Heart left ventricle (tissue), 16 donors: Measurements from ENCODE around the gene CEP250. TPM values are rescaled to one million over a fixed set of nuclear protein-coding genes. Genes with fewer than 3 reads are reported as not detected.

ENCODE experiments used
- ATAC-seq, 4 donors: fragments of 200-7000 bp; cut with Tn5 transposase; one replicate each; pipeline ENCODE4 v1.9.1; 2020 to 2022; ENCODE audit warnings: moderate library complexity in 4 of 4, mild to moderate bottlenecking in 3 of 4, moderate number of reproducible peaks in 1 of 4
- DNase-seq, 5 donors: peaks; one replicate each; pipeline ENCODE4 v3.0.0-alpha.2; 2020
- H3K27ac ChIP-seq, 12 donors: fragments of 200-600 bp; sonication (generic) in 4 of 12; one replicate each; pipeline versions ENCODE4 v1.5.0 to v1.8.0; 2016 to 2022; ENCODE audit warnings: mild to moderate bottlenecking in 2 of 12
- H3K27me3 ChIP-seq, 9 donors: fragments of 200-600 bp; sonication (generic) in 2 of 9; one replicate each; pipeline versions ENCODE4 v1.5.1 to v1.8.0; 2016 to 2022; ENCODE audit warnings: mild to moderate bottlenecking in 3 of 9
- H3K36me3 ChIP-seq, 9 donors: fragments of 200-600 bp; sonication (generic) in 2 of 9; one replicate each; pipeline versions ENCODE4 v1.5.0 to v1.8.0; 2018 to 2022; ENCODE audit warnings: mild to moderate bottlenecking in 2 of 9
- H3K4me1 ChIP-seq, 12 donors: fragments of 200-600 bp; sonication (generic) in 4 of 12; one replicate each; pipeline versions ENCODE4 v1.5.0 to v1.8.0; 2016 to 2022; ENCODE audit warnings: mild to moderate bottlenecking in 3 of 12
- H3K4me3 ChIP-seq, 12 donors: fragments of 200-600 bp; sonication (generic) in 4 of 12; one replicate each; pipeline versions ENCODE4 v1.5.0 to v1.8.0; 2017 to 2022; ENCODE audit warnings: mild to moderate bottlenecking in 9 of 12, moderate library complexity in 4 of 12
- H3K9me3 ChIP-seq, 12 donors: fragments of 200-600 bp; sonication (generic) in 4 of 12; one replicate each; pipeline versions ENCODE4 v1.5.0 to v1.8.0; 2016 to 2022; ENCODE audit warnings: mild to moderate bottlenecking in 1 of 12
- CTCF ChIP-seq, 12 donors: fragments of 200-600 bp; sonication (generic) in 4 of 12; IDR thresholded peaks; one replicate each; pipeline versions ENCODE4 v1.5.0 to v1.8.0; 2018 to 2022; ENCODE audit warnings: antibody characterized with exemption in 12 of 12, mild to moderate bottlenecking in 5 of 12
- POLR2A ChIP-seq, 2 donors: fragments of 450-650 bp; IDR thresholded peaks; one replicate each; pipeline ENCODE4 v1.6.1; 2017; ENCODE audit warnings: antibody characterized with exemption in 2 of 2, mild to moderate bottlenecking in 2 of 2, moderate library complexity in 2 of 2
- WGBS, 4 donors: extraction: QIAGEN DNeasy Blood & Tissue Kit in 2 of 4; methylation state at CpG; one replicate each; pipeline versions ENCODE4 v1.1.5 to v1.1.7; 2013 to 2018; 5-methylcytosine and 5-hydroxymethylcytosine counted together
- intact Hi-C, 10 donors: fragments of 100-400 bp; cut with DNase I; formaldehyde crosslinking; loops; one replicate each; pipeline versions ENCODE4 v1.11.1 to v1.14.2; 2022
- polyA plus RNA-seq, 2 donors: library from polyadenylated mRNA; stranded (reverse); fragments of 200-250 nt; gene quantifications; one replicate each; pipeline ENCODE4 v1.2.3, GENCODE V29; 2013
- total RNA-seq, 9 donors: library from RNA; depleted of rRNA in 2 of 9; stranded (reverse); fragments of >200 nt in 2 of 9; fragmentation: NEBNext Ultra II Directional in 3 of 9; extraction: Animal tissue kit (Norgen Biotek cat#: 25700) in 3 of 9; gene quantifications; one replicate each; pipeline versions ENCODE4 v1.1.0 to v1.2.4, GENCODE V29; 2016 to 2023
- donor health status: ischemic (EF 13 %, LVEDD 7.1; RV severe dilation, severe dysfunction).
- donor health status: healthy with polysubstance abuse.
- donor health status: DM: no; HTN: yes; CAD: no.
- donor health status: DM: no; HTN: no; CAD: no.
- donor health status: ischemic (EF 25% LVEDD 6.9; RV normal size, moderate dysfunction).
- donor health status: ischemic (EF 25% LVEDD 5.7; RV mildly dilated, moderate dysfunction).
- donor health status: healthy.
- donor health status: DM: yes; HTN: yes; CAD: no.
- donor health status: ischemic (EF 35%, LVEDD 5.7; RV mildly dilated, moderate dysfunction).
- donor health status: nonischemic (EF 11% LVEDD 7.7; RV severe dilation, severe dysfunction).
- donor health status: DM: yes; HTN: yes; CAD: no.
- donor health status: PGD.
- donor health status: ischemic (EF 29% LVEDD 5.4; RV normal size, mild dysfunction).
- donor health status: nonischemic (EF 23%, LVEDD 6.1; RV moderate dilation, normal function).

The CEP250 gene
- total and polyA plus RNA-seq, 11 donors, result 11.4 to 21.4 (median 14.9) TPM

GRCh38 chr20:35487479-35487878 lies 32.1 kb downstream of the CEP250 start:
- peaks cover 0 to 11% (median 0%) of the 10 kb centered on the region in 12 donors for H3K9me3 ChIP-seq
- no peak overlapping the region for H3K4me3 ChIP-seq
- 97 to 100% (median 98%) methylated on average over 4 of the region's 4 CpGs for WGBS, 4 donors
- H3K27ac ChIP-seq, result no peak overlapping the region
- peaks cover 0 to 26% (median 0%) of the 10 kb centered on the region in 12 donors for H3K4me1 ChIP-seq
- TF ChIP-seq CTCF (IDR thresholded peaks at IDR 0.05), result no peak
- TF ChIP-seq POLR2A (IDR thresholded peaks at IDR 0.05), result no peak
- H3K36me3 ChIP-seq, result peaks cover 0 to 89% (median 53%) of the 10 kb centered on the region in 9 donors
- DNase-seq, result no peak
- no peaks in the 10 kb centered on the region for H3K27me3 ChIP-seq
- ATAC-seq, result no peak
- intact Hi-C loops, result no loop called here

GRCh38 chr20:35489717-35490116 lies 34.3 kb downstream of the CEP250 start:
- DNase-seq, result no peak
- no peak for TF ChIP-seq POLR2A (IDR thresholded peaks at IDR 0.05)
- TF ChIP-seq CTCF (IDR thresholded peaks at IDR 0.05), result no peak
- Histone ChIP-seq H3K36me3 (peaks cover 0 to 91% (median 60%) of the 10 kb centered on the region in 9 donors), H3K27ac (no peak overlapping the region), H3K9me3 (no peaks in the 10 kb centered on the region), H3K27me3 (no peaks in the 10 kb centered on the region), H3K4me1 (peaks cover 0 to 26% (median 0%) of the 10 kb centered on the region in 12 donors), H3K4me3 (peak overlapping the region in 1 of 12 donors; percentile 67)
- WGBS, 4 donors, result 93 to 98% (median 95%) methylated on average over 4 to 5 of the region's 5 CpGs
- intact Hi-C loops, result no loop called here
- ATAC-seq, result no peak

GRCh38 chr20:35490736-35491181 lies 35.4 kb downstream of the CEP250 start:
- Histone ChIP-seq H3K27me3 (no peaks in the 10 kb centered on the region), H3K27ac (peak overlapping the region in 1 of 12 donors; percentile 78), H3K9me3 (no peaks in the 10 kb centered on the region), H3K4me1 (peaks cover 0 to 26% (median 0%) of the 10 kb centered on the region in 12 donors), H3K36me3 (peaks cover 0 to 96% (median 69%) of the 10 kb centered on the region in 9 donors), H3K4me3 (peak overlapping the region in 9 of 12 donors; percentile 0 to 67 (median 33))
- TF ChIP-seq POLR2A (IDR thresholded peaks at IDR 0.05) (no peak), CTCF (IDR thresholded peaks at IDR 0.05) (no peak)
- intact Hi-C loops, result no loop called here
- peak; percentile 42 to 82 (median 67) for ATAC-seq
- DNase-seq, result no peak
- 81 to 91% (median 88%) methylated on average over 6 of the region's 6 CpGs for WGBS, 4 donors

- WGBS, 4 donors, result 93 to 98% (median 96%) methylated on average over 5 of the region's 5 CpGs
- DNase-seq (no peak), ATAC-seq (no peak)
- Histone ChIP-seq H3K4me3 (peak overlapping the region in 1 of 12 donors; percentile 67), H3K36me3 (peaks cover 0 to 97% (median 72%) of the 10 kb centered on the region in 9 donors), H3K4me1 (peaks cover 0 to 26% (median under 1%) of the 10 kb centered on the region in 12 donors), H3K27me3 (no peaks in the 10 kb centered on the region), H3K27ac (no peak overlapping the region), H3K9me3 (no peaks in the 10 kb centered on the region)
- intact Hi-C loops, result no loop called here
- TF ChIP-seq POLR2A (IDR thresholded peaks at IDR 0.05) (no peak), CTCF (IDR thresholded peaks at IDR 0.05) (no peak)
Measured at GRCh38 chr20:35491823-35492222, 36.4 kb downstream of the CEP250 start.
